Trophoblast cell (in vitro differentiated cells and primary cell): ENCODE measurements around the gene COBLL1. TPM values are rescaled to one million over a fixed set of nuclear protein-coding genes. Genes with fewer than 3 reads are reported as not detected.

Experiments used
- DNase-seq, 2 donors: peaks; one replicate each; pipeline ENCODE4 v3.0.0-alpha.2; 2016
- H2AFZ ChIP-seq: 2 replicates; pipeline ENCODE4 v1.6.1; 2013; ENCODE audit warnings: low read length, moderate library complexity, mild to moderate bottlenecking; ENCODE audit not compliant: insufficient read depth, poor library complexity
- H2AK5ac ChIP-seq: 2 replicates; pipeline ENCODE4 v1.6.1; 2013; ENCODE audit warnings: mild to moderate bottlenecking, low read length
- H2BK120ac ChIP-seq: 2 replicates; pipeline ENCODE4 v1.6.1; 2013; ENCODE audit warnings: low read length, mild to moderate bottlenecking, moderate library complexity; ENCODE audit not compliant: insufficient read depth, poor library complexity
- H2BK12ac ChIP-seq: 2 replicates; pipeline ENCODE4 v1.6.1; 2013; ENCODE audit warnings: mild to moderate bottlenecking, low read length, moderate library complexity
- H2BK5ac ChIP-seq: 2 replicates; pipeline ENCODE4 v1.6.1; 2013; ENCODE audit warnings: low read length, low read depth, moderate library complexity, mild to moderate bottlenecking; ENCODE audit not compliant: poor library complexity
- H3K14ac ChIP-seq: 2 replicates; pipeline ENCODE4 v1.6.1; 2013; ENCODE audit warnings: mild to moderate bottlenecking, low read length
- H3K18ac ChIP-seq: 2 replicates; pipeline ENCODE4 v1.6.1; 2013; ENCODE audit warnings: mild to moderate bottlenecking, low read length
- H3K23ac ChIP-seq: 2 replicates; pipeline ENCODE4 v1.6.1; 2013; ENCODE audit warnings: low read length
- H3K27ac ChIP-seq: 2 replicates; pipeline ENCODE4 v1.5.1; 2013; ENCODE audit warnings: low read depth, mild to moderate bottlenecking, inconsistent platforms, low read length, moderate library complexity
- H3K27me3 ChIP-seq: 2 replicates; pipeline ENCODE4 v1.6.1; 2013; ENCODE audit warnings: inconsistent platforms, mild to moderate bottlenecking, low read length, moderate library complexity; ENCODE audit not compliant: insufficient read depth
- H3K36me3 ChIP-seq, 2 experiments: 1 replicate in 1 of 2; 2 replicates in 1 of 2; pipeline ENCODE4 v1.6.1; 2013; ENCODE audit warnings: low read length in 2 of 2, mild to moderate bottlenecking in 2 of 2, moderate library complexity in 1 of 2; ENCODE audit not compliant: insufficient read depth in 2 of 2, control insufficient read depth in 1 of 2
- H3K4ac ChIP-seq: 2 replicates; pipeline ENCODE4 v1.6.1; 2013; ENCODE audit warnings: low read depth, mild to moderate bottlenecking, low read length, moderate library complexity
- H3K4me1 ChIP-seq, 2 experiments: 1 replicate in 1 of 2; 2 replicates in 1 of 2; pipeline ENCODE4 v1.6.1; 2013; ENCODE audit warnings: low read length in 2 of 2, mild to moderate bottlenecking in 2 of 2, moderate library complexity in 1 of 2; ENCODE audit not compliant: insufficient read depth in 2 of 2, control insufficient read depth in 1 of 2
- H3K4me2 ChIP-seq: 2 replicates; pipeline ENCODE4 v1.6.1; 2013; ENCODE audit warnings: inconsistent platforms, mild to moderate bottlenecking, low read length, moderate library complexity
- H3K4me3 ChIP-seq: 2 replicates; pipeline ENCODE4 v1.5.1; 2013; ENCODE audit warnings: mild to moderate bottlenecking, low read depth, low read length, inconsistent platforms
- H3K79me1 ChIP-seq: one replicate; pipeline ENCODE4 v1.6.1; 2013; ENCODE audit warnings: low read length
- H3K79me2 ChIP-seq: 2 replicates; pipeline ENCODE4 v1.6.1; 2013; ENCODE audit warnings: low read length, mild to moderate bottlenecking; ENCODE audit not compliant: control insufficient read depth, insufficient read depth, poor library complexity
- H3K9ac ChIP-seq: 2 replicates; pipeline ENCODE4 v1.6.1; 2013; ENCODE audit warnings: mild to moderate bottlenecking, low read length
- H3K9me3 ChIP-seq: 2 replicates; pipeline ENCODE4 v1.6.1; 2013; ENCODE audit warnings: low read depth, mild to moderate bottlenecking, control low read depth, inconsistent platforms, low read length; ENCODE audit not compliant: insufficient read depth
- H4K12ac ChIP-seq: 2 replicates; pipeline ENCODE4 v1.6.1; 2013; ENCODE audit warnings: low read depth, mild to moderate bottlenecking, low read length, moderate library complexity
- H4K8ac ChIP-seq: 2 replicates; pipeline ENCODE4 v1.6.1; 2013; ENCODE audit warnings: low read depth, mild to moderate bottlenecking, low read length, moderate library complexity
- H4K91ac ChIP-seq: one replicate; pipeline ENCODE4 v1.6.1; 2013; ENCODE audit warnings: low read depth, mild to moderate bottlenecking, low read length, moderate library complexity
- WGBS: extraction: QIAGEN DNeasy Blood & Tissue Kit; methylation state at CpG from one replicate; pipeline ENCODE4 v1.1.7; 2013; ENCODE audit warnings: missing lambda C conversion rate; ENCODE audit not compliant: insufficient read length, insufficient coverage; ENCODE audit errors: extremely low coverage; 5-methylcytosine and 5-hydroxymethylcytosine counted together
- polyA plus RNA-seq: library from polyadenylated mRNA; stranded (reverse); fragments of 200-250 nt; gene quantifications from 2 replicates; pipeline ENCODE4 v1.2.3, GENCODE V29; 2013

Gene COBLL1, protein sequence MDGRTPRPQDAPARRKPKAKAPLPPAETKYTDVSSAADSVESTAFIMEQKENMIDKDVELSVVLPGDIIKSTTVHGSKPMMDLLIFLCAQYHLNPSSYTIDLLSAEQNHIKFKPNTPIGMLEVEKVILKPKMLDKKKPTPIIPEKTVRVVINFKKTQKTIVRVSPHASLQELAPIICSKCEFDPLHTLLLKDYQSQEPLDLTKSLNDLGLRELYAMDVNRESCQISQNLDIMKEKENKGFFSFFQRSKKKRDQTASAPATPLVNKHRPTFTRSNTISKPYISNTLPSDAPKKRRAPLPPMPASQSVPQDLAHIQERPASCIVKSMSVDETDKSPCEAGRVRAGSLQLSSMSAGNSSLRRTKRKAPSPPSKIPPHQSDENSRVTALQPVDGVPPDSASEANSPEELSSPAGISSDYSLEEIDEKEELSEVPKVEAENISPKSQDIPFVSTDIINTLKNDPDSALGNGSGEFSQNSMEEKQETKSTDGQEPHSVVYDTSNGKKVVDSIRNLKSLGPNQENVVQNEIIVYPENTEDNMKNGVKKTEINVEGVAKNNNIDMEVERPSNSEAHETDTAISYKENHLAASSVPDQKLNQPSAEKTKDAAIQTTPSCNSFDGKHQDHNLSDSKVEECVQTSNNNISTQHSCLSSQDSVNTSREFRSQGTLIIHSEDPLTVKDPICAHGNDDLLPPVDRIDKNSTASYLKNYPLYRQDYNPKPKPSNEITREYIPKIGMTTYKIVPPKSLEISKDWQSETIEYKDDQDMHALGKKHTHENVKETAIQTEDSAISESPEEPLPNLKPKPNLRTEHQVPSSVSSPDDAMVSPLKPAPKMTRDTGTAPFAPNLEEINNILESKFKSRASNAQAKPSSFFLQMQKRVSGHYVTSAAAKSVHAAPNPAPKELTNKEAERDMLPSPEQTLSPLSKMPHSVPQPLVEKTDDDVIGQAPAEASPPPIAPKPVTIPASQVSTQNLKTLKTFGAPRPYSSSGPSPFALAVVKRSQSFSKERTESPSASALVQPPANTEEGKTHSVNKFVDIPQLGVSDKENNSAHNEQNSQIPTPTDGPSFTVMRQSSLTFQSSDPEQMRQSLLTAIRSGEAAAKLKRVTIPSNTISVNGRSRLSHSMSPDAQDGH
- polyA plus RNA-seq, result 140 and 143 TPM in 2 replicates

DNA sequence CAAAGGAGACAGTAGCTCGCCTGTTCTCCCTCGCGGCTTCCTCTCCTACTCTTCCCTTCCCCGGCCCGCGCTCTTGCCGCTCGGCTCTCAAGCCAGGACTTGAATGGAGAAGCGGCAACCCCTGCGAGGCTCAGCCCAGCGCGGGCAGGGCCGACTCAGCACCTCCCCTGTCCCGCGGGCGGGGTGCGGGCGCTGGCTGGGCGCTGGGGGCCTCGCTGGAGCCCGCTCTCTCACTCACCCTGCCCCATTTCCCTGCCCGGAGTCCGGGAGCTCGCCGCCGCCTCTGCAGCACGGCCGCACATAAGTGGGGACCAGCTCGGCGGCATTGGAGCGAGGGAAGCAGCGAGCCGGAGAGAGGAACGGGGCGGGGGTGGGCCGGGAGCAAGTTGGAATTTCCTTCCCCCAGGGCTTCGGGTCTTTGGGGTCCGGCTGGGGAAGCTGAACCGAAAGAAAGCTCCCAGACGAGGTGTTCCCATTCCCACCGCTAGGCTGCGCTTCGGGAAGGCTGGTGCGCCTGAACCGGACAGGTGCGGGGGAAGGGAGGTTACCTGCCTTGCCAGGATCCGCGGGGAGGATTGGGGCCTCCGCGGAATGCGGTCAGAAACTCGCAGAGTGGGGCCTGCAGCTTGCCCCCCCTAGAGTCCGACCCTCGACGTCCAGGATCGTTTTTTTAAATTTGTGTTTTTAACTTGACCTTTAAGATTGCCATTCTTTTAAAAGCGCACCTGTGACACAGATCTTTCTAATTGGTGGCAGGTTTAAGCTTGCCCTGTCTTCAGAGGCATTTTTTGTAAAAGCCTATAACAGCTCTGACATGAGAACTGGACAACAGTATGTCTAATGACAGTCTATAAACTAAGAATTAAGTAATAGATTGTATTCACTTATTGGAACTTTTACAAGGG is at the start of gene COBLL1:
COBLL1 (minus strand) TSS at position 105 of the 905 bp plus-strand sequence. CDS start 627 bp downstream, outside the sequence.
- H3K14ac ChIP-seq, result peak within 1 kb of the TSS; percentile 99
- H3K79me1 ChIP-seq, result peaks cover 13% of the 10 kb centered on the region
- peak within 1 kb of the TSS; percentile 97 for H2BK5ac ChIP-seq
- no CpG with 5 or more reads among the region's 57 CpGs for WGBS
- H3K4ac ChIP-seq, result peak within 1 kb of the TSS; percentile 96
- H4K8ac ChIP-seq, result peak within 1 kb of the TSS; percentile 98
- H3K27me3 ChIP-seq, result no peaks in the 10 kb centered on the region
- peaks cover 14% of the 10 kb centered on the region for H3K79me2 ChIP-seq
- H3K9ac ChIP-seq, result peak within 1 kb of the TSS; percentile 79
- peak within 1 kb of the TSS; percentile 97 for H3K18ac ChIP-seq
- peak within 1 kb of the TSS; percentile 75 for H2AK5ac ChIP-seq
- H3K27ac ChIP-seq, result peak within 1 kb of the TSS; percentile 96
- H2AFZ ChIP-seq, result peak within 1 kb of the TSS; percentile 99
- no peak within 1 kb of the TSS for H3K23ac ChIP-seq
- no peaks in the 10 kb centered on the region for H3K36me3 ChIP-seq
- peak within 1 kb of the TSS; percentile 89 for H3K4me3 ChIP-seq
- H2BK12ac ChIP-seq, result peak within 1 kb of the TSS; percentile 91
- H2BK120ac ChIP-seq, result peak within 1 kb of the TSS; percentile 99
- H4K91ac ChIP-seq, result peak within 1 kb of the TSS; percentile 99
- no peaks in the 10 kb centered on the region for H3K4me1 ChIP-seq
- peak within 1 kb of the TSS; percentile 98 for H4K12ac ChIP-seq
- H3K9me3 ChIP-seq, result no peaks in the 10 kb centered on the region
- peak; percentile 83 to 94 for DNase-seq
- H3K4me2 ChIP-seq, result peak within 1 kb of the TSS; percentile 77

DNA sequence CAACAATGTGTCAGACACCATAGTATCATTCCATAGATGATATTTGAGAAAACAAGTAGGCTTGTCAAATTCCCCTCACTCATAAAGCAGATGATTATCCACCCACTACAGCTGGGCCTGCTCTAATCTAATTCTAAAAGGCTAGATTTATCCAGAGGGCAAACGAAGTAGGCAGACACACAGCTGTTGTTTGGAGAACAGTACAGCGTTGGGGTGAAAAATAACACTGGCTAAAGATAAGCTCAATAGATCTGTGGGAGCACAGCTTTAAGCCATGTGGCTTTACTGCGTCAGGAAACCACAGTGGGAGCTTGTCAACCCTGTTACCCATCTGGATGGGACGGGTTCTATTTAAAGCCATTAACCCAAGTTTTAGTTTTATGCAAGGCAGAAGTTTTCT is 48.9 kb upstream of the COBLL1 start:
- Histone ChIP-seq H3K9ac (no peak overlapping the region), H3K18ac (no peak overlapping the region), H3K4me2 (no peak overlapping the region), H4K8ac (no peak overlapping the region), H2BK120ac (no peak overlapping the region), H2AK5ac (no peak overlapping the region), H3K14ac (no peak overlapping the region), H4K91ac (no peak overlapping the region), H4K12ac (no peak overlapping the region), H3K79me2 (no peaks in the 10 kb centered on the region), H3K4me3 (no peak overlapping the region), H3K4me1 (no peaks in the 10 kb centered on the region), H3K9me3 (no peaks in the 10 kb centered on the region), H3K36me3 (no peaks in the 10 kb centered on the region), H2BK5ac (no peak overlapping the region), H3K27ac (no peak overlapping the region), H3K79me1 (no peaks in the 10 kb centered on the region), H2AFZ (no peak overlapping the region), H2BK12ac (no peak overlapping the region), H3K23ac (no peak overlapping the region), H3K4ac (no peak overlapping the region), H3K27me3 (no peaks in the 10 kb centered on the region)
- no peak for DNase-seq
- WGBS, result no CpG with 5 or more reads among the region's 4 CpGs

DNA sequence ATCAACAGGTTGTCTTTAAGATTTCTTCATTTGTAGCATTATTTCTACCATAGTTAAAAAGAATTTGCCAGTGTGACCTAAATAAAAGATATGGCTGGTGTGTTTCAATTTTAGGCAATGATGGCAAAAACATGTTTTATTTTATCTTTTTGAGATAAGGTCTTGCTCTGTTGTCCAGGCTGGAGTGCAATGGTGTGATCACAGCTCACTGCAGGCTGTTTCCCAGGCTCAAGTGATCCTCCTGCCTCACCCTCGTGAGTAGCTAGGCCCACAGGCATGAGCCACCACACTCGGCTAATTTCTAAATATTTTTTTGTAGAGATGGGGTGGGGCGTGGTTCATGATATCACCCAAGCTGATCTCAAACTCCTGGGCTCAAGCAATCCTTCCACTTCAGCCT is 47.0 kb upstream of the COBLL1 start:
- no peak overlapping the region for H2AFZ ChIP-seq
- H3K4me3 ChIP-seq, result no peak overlapping the region
- H3K27me3 ChIP-seq, result no peaks in the 10 kb centered on the region
- no CpG with 5 or more reads among the region's 3 CpGs for WGBS
- no peak overlapping the region for H2BK12ac ChIP-seq
- H4K91ac ChIP-seq, result no peak overlapping the region
- H3K4me1 ChIP-seq, result no peaks in the 10 kb centered on the region
- H2AK5ac ChIP-seq, result no peak overlapping the region
- no peak overlapping the region for H3K4me2 ChIP-seq
- no peak overlapping the region for H3K27ac ChIP-seq
- no peak overlapping the region for H2BK5ac ChIP-seq
- no peaks in the 10 kb centered on the region for H3K36me3 ChIP-seq
- H3K9ac ChIP-seq, result no peak overlapping the region
- no peak overlapping the region for H4K8ac ChIP-seq
- DNase-seq, result no peak
- H4K12ac ChIP-seq, result no peak overlapping the region
- no peaks in the 10 kb centered on the region for H3K9me3 ChIP-seq
- H2BK120ac ChIP-seq, result no peak overlapping the region
- H3K79me2 ChIP-seq, result no peaks in the 10 kb centered on the region
- no peak overlapping the region for H3K23ac ChIP-seq
- H3K18ac ChIP-seq, result no peak overlapping the region
- no peak overlapping the region for H3K14ac ChIP-seq
- H3K4ac ChIP-seq, result no peak overlapping the region
- H3K79me1 ChIP-seq, result no peaks in the 10 kb centered on the region
